ENCODE data around the gene MAS1L.

The MAS1L gene

DNA sequence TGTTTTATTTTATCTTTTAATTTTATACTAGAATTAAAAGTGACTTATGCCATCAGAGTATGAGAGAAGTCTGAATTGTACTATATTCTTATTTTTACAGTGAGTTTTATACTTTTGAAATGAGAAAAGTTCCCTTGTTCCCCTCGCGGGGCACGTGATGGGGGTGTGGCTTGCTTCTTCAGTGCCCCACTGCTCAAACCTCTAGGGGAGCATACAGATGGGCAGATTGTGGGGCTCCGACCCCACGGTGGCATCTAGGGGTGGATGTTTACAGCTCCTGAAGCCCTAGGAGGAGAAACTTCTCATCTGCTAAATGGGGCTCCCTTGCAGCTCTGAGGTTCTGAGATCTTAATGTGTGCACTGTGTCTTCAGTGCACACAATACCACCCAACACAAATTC is 11.9 kb upstream of the MAS1L start:
- no CpG with 5 or more reads among the region's 5 CpGs for WGBS (ENCODE audit: insufficient coverage, insufficient read length)
- DNase-seq (ENCODE audit: low read depth, low spot score), result no peak
- Histone ChIP-seq H3K27ac (ENCODE audit: low read length) (no peak overlapping the region), H3K9me3 (ENCODE audit: control insufficient read depth, insufficient read depth, low read length) (no peaks in the 10 kb centered on the region), H3K4me1 (ENCODE audit: control insufficient read depth, insufficient read depth, low read length) (no peaks in the 10 kb centered on the region), H3K27me3 (ENCODE audit: control insufficient read depth, insufficient read depth, low read length) (no peaks in the 10 kb centered on the region), H3K4me3 (ENCODE audit: low read length) (no peak overlapping the region), H3K36me3 (ENCODE audit: control insufficient read depth, insufficient read depth, low read length) (no peaks in the 10 kb centered on the region)

DNA sequence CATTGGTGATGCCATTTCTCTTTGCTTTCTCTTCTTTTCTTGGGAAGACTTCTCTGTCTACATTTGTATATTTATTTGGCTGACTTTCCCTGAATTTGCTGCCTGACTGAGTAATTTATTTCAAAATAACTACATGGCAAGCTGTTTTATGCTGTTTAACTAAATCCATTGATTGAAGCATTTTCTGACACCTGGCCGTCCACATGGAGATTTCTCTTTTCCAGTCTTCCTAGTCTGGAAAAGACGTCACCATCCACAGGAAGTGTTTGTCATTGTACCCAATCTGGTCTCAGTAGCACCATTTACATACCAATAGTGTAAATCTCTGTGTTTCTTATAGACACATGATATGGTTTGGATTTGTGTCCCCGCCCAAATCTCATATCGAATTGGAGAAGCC is 9.2 kb upstream of the MAS1L start:
- no peaks in the 10 kb centered on the region for H3K9me3 ChIP-seq (ENCODE audit: control insufficient read depth, insufficient read depth, low read length)
- no peaks in the 10 kb centered on the region for H3K27me3 ChIP-seq (ENCODE audit: control insufficient read depth, insufficient read depth, low read length)
- H3K36me3 ChIP-seq (ENCODE audit: control insufficient read depth, insufficient read depth, low read length), result no peaks in the 10 kb centered on the region
- no peaks in the 10 kb centered on the region for H3K4me1 ChIP-seq (ENCODE audit: control insufficient read depth, insufficient read depth, low read length)
- WGBS (ENCODE audit: insufficient coverage, insufficient read length), result no CpG with 5 or more reads among the region's 4 CpGs
- H3K4me3 ChIP-seq (ENCODE audit: low read length), result no peak overlapping the region
- DNase-seq (ENCODE audit: low read depth, low spot score), result no peak
- H3K27ac ChIP-seq (ENCODE audit: low read length), result no peak overlapping the region

DNA sequence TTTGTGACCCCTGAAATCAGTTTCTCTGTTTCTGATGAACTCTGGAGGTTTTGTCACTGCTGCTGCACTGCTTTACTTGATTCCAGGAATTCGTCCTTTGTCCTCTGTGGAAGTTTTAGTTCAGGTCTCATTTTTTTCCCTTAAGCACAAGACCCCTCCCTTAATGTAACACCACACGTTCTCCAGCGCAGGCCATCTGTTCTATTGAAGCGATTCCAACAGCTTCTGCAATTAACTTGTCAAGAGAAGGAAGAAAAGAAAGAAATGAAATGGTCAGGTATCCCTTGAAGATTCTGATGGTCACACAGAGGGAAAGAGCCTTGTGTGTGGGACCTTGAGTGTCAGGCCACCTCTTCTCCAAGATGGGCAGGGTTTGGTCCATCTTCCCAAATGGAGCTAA is 7.8 kb upstream of the MAS1L start:
- Histone ChIP-seq H3K36me3 (ENCODE audit: control insufficient read depth, insufficient read depth, low read length) (no peaks in the 10 kb centered on the region), H3K27me3 (ENCODE audit: control insufficient read depth, insufficient read depth, low read length) (no peaks in the 10 kb centered on the region), H3K27ac (ENCODE audit: low read length) (no peak overlapping the region), H3K4me1 (ENCODE audit: control insufficient read depth, insufficient read depth, low read length) (no peaks in the 10 kb centered on the region), H3K9me3 (ENCODE audit: control insufficient read depth, insufficient read depth, low read length) (no peaks in the 10 kb centered on the region), H3K4me3 (ENCODE audit: low read length) (no peak overlapping the region)
- WGBS (ENCODE audit: insufficient coverage, insufficient read length), result no CpG with 5 or more reads among the region's 4 CpGs
- no peak for DNase-seq (ENCODE audit: low read depth, low spot score)

DNA sequence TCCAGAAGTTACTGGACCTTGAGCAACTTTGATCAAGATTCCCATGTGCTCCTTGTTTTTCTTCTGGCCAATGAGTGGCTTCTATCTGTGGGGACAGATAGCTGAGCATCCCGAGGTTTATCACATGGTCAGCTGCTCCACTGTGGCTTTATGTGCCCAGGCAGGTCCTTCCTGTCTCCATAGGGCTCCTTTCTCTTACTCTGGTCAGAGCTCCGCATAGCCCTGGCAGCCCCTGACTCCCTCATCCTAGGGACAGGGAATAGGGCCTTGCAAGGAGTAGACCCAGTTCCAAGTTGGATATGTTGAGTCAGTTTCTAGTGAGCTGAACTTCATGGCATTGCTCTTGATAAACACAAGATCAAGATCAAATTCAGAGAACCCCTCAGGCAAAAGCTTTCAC is 6.4 kb upstream of the MAS1L start:
- no peaks in the 10 kb centered on the region for H3K36me3 ChIP-seq (ENCODE audit: control insufficient read depth, insufficient read depth, low read length)
- no peak for DNase-seq (ENCODE audit: low read depth, low spot score)
- WGBS (ENCODE audit: insufficient coverage, insufficient read length), result no CpG with 5 or more reads among the region's 2 CpGs
- no peaks in the 10 kb centered on the region for H3K27me3 ChIP-seq (ENCODE audit: control insufficient read depth, insufficient read depth, low read length)
- H3K9me3 ChIP-seq (ENCODE audit: control insufficient read depth, insufficient read depth, low read length), result no peaks in the 10 kb centered on the region
- no peak overlapping the region for H3K27ac ChIP-seq (ENCODE audit: low read length)
- H3K4me3 ChIP-seq (ENCODE audit: low read length), result no peak overlapping the region
- H3K4me1 ChIP-seq (ENCODE audit: control insufficient read depth, insufficient read depth, low read length), result no peaks in the 10 kb centered on the region

DNA sequence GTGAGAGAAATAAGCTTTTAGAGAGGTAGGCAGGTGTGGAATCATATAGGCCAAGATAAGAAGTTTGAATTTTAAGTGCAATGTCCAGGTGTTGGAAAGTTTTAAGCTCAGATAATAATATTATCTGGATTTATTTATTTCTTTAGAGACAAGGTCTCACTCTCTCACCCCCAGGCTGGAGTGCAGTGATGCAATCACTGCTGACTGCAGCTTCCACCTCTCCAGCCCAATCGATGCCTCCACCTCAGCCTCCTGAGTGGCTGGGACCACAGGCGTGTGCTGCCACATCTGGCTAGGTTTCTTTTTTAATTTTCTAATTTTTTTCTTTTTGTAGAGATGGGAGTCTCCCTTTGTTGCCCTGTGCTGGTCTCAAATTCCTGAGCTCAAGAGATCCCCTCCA is 5.5 kb upstream of the MAS1L start:
- H3K36me3 ChIP-seq (ENCODE audit: control insufficient read depth, insufficient read depth, low read length), result no peaks in the 10 kb centered on the region
- no peak overlapping the region for H3K4me3 ChIP-seq (ENCODE audit: low read length)
- no peaks in the 10 kb centered on the region for H3K4me1 ChIP-seq (ENCODE audit: control insufficient read depth, insufficient read depth, low read length)
- no CpG with 5 or more reads among the region's 2 CpGs for WGBS (ENCODE audit: insufficient coverage, insufficient read length)
- H3K9me3 ChIP-seq (ENCODE audit: control insufficient read depth, insufficient read depth, low read length), result no peaks in the 10 kb centered on the region
- H3K27ac ChIP-seq (ENCODE audit: low read length), result no peak overlapping the region
- H3K27me3 ChIP-seq (ENCODE audit: control insufficient read depth, insufficient read depth, low read length), result no peaks in the 10 kb centered on the region
- DNase-seq (ENCODE audit: low read depth, low spot score), result no peak

DNA sequence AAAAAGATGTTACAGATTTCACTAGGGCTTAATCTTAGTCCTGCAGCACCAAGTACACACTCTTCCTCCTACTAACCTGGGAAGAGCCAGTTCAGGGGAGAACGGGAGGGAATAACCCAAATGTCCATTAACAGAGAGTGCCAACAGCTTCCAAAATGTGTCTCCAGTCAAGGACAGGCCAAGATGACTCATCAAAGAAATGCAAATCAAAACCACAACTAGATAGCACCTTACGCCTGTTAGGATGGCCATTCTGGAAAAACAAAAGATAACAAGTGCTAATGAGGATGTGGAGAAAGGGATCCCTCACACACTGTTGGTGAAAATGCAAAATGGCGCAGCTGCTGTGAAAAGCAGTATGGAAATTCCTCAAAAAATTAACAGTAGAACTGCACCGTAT is 3.8 kb upstream of the MAS1L start:
- DNase-seq (ENCODE audit: low read depth, low spot score), result no peak
- WGBS (ENCODE audit: insufficient coverage, insufficient read length), result no CpG with 5 or more reads among the region's 4 CpGs
- Histone ChIP-seq H3K4me3 (ENCODE audit: low read length) (no peak overlapping the region), H3K4me1 (ENCODE audit: control insufficient read depth, insufficient read depth, low read length) (no peaks in the 10 kb centered on the region), H3K27me3 (ENCODE audit: control insufficient read depth, insufficient read depth, low read length) (no peaks in the 10 kb centered on the region), H3K36me3 (ENCODE audit: control insufficient read depth, insufficient read depth, low read length) (no peaks in the 10 kb centered on the region), H3K27ac (ENCODE audit: low read length) (no peak overlapping the region), H3K9me3 (ENCODE audit: control insufficient read depth, insufficient read depth, low read length) (no peaks in the 10 kb centered on the region)

DNA sequence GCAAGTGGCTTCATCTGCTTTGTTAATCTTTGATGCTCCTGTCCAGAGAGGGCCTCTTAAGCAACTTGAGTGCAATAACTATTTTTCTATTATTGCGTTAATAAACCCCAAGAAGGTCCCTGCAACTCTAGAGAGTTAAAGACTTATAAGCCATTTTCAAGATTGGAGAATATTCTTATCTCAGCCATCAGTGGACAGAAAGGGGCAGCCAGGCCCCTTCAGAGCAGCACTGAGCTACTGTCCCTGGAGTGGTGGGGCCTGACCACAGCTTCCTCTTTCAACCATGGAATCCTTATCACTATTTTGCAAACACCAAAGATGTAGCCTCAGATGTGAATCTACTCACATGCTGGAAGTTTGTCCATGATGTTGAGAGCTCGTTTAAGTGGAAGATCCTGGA is 2.8 kb upstream of the MAS1L start:
- no peaks in the 10 kb centered on the region for H3K4me1 ChIP-seq (ENCODE audit: control insufficient read depth, insufficient read depth, low read length)
- H3K27me3 ChIP-seq (ENCODE audit: control insufficient read depth, insufficient read depth, low read length), result no peaks in the 10 kb centered on the region
- H3K36me3 ChIP-seq (ENCODE audit: control insufficient read depth, insufficient read depth, low read length), result no peaks in the 10 kb centered on the region
- H3K4me3 ChIP-seq (ENCODE audit: low read length), result no peak overlapping the region
- no peaks in the 10 kb centered on the region for H3K9me3 ChIP-seq (ENCODE audit: control insufficient read depth, insufficient read depth, low read length)
- no peak for DNase-seq (ENCODE audit: low read depth, low spot score)
- no CpG with 5 or more reads among the region's 2 CpGs for WGBS (ENCODE audit: insufficient coverage, insufficient read length)
- no peak overlapping the region for H3K27ac ChIP-seq (ENCODE audit: low read length)

DNA sequence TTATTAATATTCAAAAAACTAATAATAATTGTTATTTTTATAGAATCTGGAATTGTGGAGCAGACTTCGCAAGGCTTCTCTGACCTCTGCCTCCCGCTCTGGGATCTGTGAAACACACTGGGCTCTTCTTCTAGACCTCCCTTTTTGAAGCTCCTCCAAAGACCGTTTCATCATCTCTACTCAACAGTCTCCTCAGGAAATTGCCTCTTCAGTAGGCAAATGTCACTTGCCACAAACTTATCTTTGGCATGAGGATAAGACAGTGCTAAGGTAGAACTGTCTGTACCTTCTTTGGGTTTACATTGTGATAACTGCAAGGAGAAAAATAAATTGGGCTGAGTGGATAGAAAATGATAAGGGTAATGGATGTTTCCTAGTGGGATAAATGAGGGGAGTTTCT is 2.3 kb upstream of the MAS1L start:
- Histone ChIP-seq H3K27me3 (ENCODE audit: control insufficient read depth, insufficient read depth, low read length) (no peaks in the 10 kb centered on the region), H3K4me3 (ENCODE audit: low read length) (no peak overlapping the region), H3K9me3 (ENCODE audit: control insufficient read depth, insufficient read depth, low read length) (no peaks in the 10 kb centered on the region), H3K27ac (ENCODE audit: low read length) (no peak overlapping the region), H3K4me1 (ENCODE audit: control insufficient read depth, insufficient read depth, low read length) (no peaks in the 10 kb centered on the region), H3K36me3 (ENCODE audit: control insufficient read depth, insufficient read depth, low read length) (no peaks in the 10 kb centered on the region)
- no CpG with 5 or more reads among the region's 3 CpGs for WGBS (ENCODE audit: insufficient coverage, insufficient read length)
- no peak for DNase-seq (ENCODE audit: low read depth, low spot score)

DNA sequence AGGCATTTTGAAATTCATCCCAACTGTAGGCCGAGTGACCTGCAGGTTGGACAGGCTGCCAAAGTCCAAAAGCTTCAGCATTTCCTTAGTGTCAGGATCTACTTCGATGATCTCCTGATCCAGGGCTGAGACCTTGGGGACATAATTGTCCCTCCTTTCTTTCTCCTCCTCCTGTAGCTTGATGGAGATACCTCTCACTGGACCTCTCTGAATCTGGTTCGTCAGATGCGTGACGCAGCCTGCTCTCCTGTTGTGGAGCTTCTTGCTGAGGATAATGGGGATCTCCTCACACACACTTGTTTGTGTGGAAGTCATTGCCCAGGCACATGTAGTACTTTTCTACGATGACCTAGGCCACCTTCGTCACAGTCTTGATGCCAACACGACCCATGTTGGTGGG is 1.5 kb upstream of the MAS1L start:
- no peak for DNase-seq (ENCODE audit: low read depth, low spot score)
- H3K4me1 ChIP-seq (ENCODE audit: control insufficient read depth, insufficient read depth, low read length), result no peaks in the 10 kb centered on the region
- no peaks in the 10 kb centered on the region for H3K9me3 ChIP-seq (ENCODE audit: control insufficient read depth, insufficient read depth, low read length)
- H3K27ac ChIP-seq (ENCODE audit: low read length), result no peak overlapping the region
- H3K27me3 ChIP-seq (ENCODE audit: control insufficient read depth, insufficient read depth, low read length), result no peaks in the 10 kb centered on the region
- WGBS (ENCODE audit: insufficient coverage, insufficient read length), result no CpG with 5 or more reads among the region's 8 CpGs
- no peak overlapping the region for H3K4me3 ChIP-seq (ENCODE audit: low read length)
- no peaks in the 10 kb centered on the region for H3K36me3 ChIP-seq (ENCODE audit: control insufficient read depth, insufficient read depth, low read length)

DNA sequence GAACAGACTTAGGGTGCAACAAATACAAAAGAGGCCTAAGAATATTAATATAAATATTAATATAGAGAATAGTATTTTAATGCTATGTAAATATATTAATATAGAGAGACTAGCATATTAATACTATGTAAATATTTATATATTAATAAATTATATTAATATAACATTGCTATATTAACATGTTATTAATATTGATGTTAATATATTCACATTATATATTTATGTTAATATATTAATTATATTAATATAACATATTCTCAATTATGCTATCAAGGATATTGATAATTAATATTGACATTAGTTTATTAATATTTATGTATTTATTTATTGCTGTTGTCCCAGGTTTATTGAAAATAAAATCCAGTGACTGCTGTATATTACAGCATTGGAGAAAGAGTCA is 1.1 kb upstream of the MAS1L start:
- no peak for DNase-seq (ENCODE audit: low read depth, low spot score)
- Histone ChIP-seq H3K9me3 (ENCODE audit: control insufficient read depth, insufficient read depth, low read length) (no peaks in the 10 kb centered on the region), H3K4me3 (ENCODE audit: low read length) (no peak overlapping the region), H3K27ac (ENCODE audit: low read length) (no peak overlapping the region), H3K4me1 (ENCODE audit: control insufficient read depth, insufficient read depth, low read length) (no peaks in the 10 kb centered on the region), H3K27me3 (ENCODE audit: control insufficient read depth, insufficient read depth, low read length) (no peaks in the 10 kb centered on the region), H3K36me3 (ENCODE audit: control insufficient read depth, insufficient read depth, low read length) (no peaks in the 10 kb centered on the region)

DNA sequence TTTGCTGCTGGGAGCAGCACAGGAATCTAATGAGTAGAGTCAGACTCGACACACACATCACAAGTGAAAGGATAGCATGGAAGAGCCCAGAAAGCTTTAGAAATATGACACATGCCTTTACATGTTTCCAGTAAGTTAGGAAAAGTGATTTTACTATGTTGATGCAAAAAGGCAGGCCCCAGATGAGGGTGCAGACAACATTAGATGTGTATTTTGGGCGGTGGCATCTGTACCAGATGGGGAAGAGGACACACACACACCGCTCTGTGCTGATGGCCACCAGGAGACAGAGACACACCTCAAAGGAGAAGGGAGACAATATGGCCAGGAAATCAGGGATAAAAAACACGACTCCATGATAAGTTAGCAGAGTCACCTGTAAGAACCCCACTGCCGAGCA is 625 bp downstream of the MAS1L start:
- Histone ChIP-seq H3K27ac (ENCODE audit: low read length) (no peak overlapping the region), H3K4me3 (ENCODE audit: low read length) (no peak overlapping the region), H3K9me3 (ENCODE audit: control insufficient read depth, insufficient read depth, low read length) (no peaks in the 10 kb centered on the region), H3K27me3 (ENCODE audit: control insufficient read depth, insufficient read depth, low read length) (no peaks in the 10 kb centered on the region), H3K4me1 (ENCODE audit: control insufficient read depth, insufficient read depth, low read length) (no peaks in the 10 kb centered on the region), H3K36me3 (ENCODE audit: control insufficient read depth, insufficient read depth, low read length) (no peaks in the 10 kb centered on the region)
- DNase-seq (ENCODE audit: low read depth, low spot score), result no peak
- WGBS (ENCODE audit: insufficient coverage, insufficient read length), result no CpG with 5 or more reads among the region's 5 CpGs

All from iPS DF 6.9 (cell line).